ENCODE data around the gene CLSTN1.

DNA sequence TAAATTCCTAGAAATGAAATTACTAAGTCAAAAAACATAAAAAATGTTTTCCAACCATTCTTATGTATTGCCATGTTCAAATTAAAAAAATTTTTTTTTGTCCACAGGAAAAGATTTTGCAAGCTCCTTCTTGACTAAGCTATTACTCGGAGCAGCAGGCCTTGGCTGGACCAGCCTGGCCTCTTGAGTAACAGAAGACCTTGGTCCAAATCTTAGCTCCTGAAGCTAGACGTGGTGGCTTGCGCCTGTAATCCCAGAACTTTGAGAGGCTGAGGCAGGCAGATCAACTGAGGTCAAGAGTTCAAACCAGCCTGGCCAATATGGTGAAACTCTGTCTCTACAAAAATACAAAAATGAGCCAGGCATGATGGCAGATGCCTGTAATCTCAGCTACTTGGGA, 77.6 kb downstream of the CLSTN1 start:
- TF ChIP-seq ZFP3 (CRISPR knock-in tag; IDR thresholded peaks at IDR 0.05) (no peak), ISL1 (CRISPR knock-in tag; IDR thresholded peaks at IDR 0.05) (no peak), OSR1 (CRISPR knock-in tag; IDR thresholded peaks at IDR 0.05) (no peak), ZNF70 (CRISPR knock-in tag; IDR thresholded peaks at IDR 0.05) (no peak), SNAI2 (CRISPR knock-in tag; IDR thresholded peaks at IDR 0.05) (no peak), CSDC2 (CRISPR knock-in tag; IDR thresholded peaks at IDR 0.05) (no peak), PPARA (CRISPR knock-in tag; IDR thresholded peaks at IDR 0.05; ENCODE audit: borderline replicate concordance) (no peak), ZFP30 (CRISPR knock-in tag; IDR thresholded peaks at IDR 0.05) (no peak)
- TF ChIP-seq, protein P1, sequence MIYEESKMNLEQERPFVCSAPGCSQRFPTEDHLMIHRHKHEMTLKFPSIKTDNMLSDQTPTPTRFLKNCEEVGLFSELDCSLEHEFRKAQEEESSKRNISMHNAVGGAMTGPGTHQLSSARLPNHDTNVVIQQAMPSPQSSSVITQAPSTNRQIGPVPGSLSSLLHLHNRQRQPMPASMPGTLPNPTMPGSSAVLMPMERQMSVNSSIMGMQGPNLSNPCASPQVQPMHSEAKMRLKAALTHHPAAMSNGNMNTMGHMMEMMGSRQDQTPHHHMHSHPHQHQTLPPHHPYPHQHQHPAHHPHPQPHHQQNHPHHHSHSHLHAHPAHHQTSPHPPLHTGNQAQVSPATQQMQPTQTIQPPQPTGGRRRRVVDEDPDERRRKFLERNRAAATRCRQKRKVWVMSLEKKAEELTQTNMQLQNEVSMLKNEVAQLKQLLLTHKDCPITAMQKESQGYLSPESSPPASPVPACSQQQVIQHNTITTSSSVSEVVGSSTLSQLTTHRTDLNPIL (CRISPR knock-in tag; IDR thresholded peaks at IDR 0.05; ENCODE audit: low read depth), result no peak
- TF ChIP-seq, protein P2, sequence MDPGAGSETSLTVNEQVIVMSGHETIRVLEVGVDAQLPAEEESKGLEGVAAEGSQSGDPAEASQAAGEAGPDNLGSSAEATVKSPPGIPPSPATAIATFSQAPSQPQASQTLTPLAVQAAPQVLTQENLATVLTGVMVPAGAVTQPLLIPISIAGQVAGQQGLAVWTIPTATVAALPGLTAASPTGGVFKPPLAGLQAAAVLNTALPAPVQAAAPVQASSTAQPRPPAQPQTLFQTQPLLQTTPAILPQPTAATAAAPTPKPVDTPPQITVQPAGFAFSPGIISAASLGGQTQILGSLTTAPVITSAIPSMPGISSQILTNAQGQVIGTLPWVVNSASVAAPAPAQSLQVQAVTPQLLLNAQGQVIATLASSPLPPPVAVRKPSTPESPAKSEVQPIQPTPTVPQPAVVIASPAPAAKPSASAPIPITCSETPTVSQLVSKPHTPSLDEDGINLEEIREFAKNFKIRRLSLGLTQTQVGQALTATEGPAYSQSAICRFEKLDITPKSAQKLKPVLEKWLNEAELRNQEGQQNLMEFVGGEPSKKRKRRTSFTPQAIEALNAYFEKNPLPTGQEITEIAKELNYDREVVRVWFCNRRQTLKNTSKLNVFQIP (CRISPR knock-in tag; IDR thresholded peaks at IDR 0.05; ENCODE audit: borderline replicate concordance, low read depth), result no peak
